Measurements from ENCODE around the gene HAGH.
"Not testable (repeated sequence)": the region's sequence is repeated elsewhere in the genome, so short reads cannot be mapped to it uniquely, and the experiment has no call there.

HAGH gene

DNA sequence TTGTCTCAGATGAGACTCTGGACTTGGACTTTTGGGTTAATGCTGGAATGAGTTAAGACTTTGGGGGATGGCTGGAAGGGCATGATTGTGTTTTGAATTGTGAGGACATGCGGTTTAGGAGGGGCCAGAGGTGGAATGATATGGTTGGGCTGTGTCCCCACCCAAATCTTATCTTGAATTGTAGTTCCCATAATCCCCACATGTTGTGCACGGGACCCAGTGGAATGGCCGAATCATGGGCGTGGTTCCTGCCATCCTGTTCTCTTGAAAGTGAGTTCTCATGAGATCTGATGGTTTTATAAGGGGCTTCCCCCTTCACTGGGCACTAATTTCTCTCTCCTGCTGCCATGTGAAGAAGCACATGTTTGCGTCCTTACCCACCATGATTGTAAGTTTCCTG is 27.4 kb downstream of the HAGH start:
- not testable (repeated sequence) for H3K36me3 Mint-ChIP-seq, H3K4me3 Mint-ChIP-seq, H3K27ac Mint-ChIP-seq, H3K9me3 Mint-ChIP-seq, H3K4me1 Mint-ChIP-seq, H3K27me3 Mint-ChIP-seq

DNA sequence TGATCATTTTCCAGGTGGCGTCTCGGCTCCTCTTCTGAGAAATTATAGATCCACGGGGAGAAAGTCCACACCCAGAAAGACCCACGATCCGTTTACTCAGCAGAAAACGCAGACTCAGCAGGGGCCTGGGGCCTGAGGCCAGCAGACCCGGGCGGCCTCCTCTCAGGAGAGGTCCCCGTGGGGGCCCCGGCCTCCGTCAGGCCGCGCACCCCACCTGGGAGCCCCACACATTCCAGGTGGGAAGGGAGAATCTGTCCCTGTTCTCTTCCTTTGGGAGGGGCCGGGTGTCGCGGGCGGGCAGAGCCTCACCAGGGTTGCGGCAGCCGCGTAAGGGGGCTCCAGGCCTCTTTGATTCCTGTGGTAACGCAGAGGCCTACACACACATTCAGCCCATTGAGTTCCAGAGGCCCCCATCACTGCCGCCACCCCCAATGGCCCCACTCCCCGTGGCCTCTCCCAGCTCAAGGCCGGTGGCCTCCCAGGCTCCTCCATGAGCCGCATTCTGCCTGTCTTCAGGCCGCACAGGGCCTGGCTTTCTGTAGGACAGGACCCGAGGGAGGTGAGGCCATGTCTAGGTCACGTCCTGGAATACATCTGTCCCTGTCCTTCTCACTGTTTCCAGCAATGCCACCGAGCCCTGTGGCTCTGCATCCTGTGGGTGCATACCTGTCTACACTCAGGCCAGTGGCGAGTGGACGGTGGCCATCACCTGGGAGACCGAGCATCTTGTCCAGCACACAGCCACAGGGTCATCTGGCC is 31.5 kb downstream of the HAGH start:
- Mint-ChIP-seq H3K27me3 (no peaks in the 10 kb centered on the region), H3K4me3 (no peak overlapping the region), H3K36me3 (no peaks in the 10 kb centered on the region), H3K27ac (no peak overlapping the region), H3K4me1 (no peaks in the 10 kb centered on the region), H3K9me3 (no peaks in the 10 kb centered on the region)

DNA sequence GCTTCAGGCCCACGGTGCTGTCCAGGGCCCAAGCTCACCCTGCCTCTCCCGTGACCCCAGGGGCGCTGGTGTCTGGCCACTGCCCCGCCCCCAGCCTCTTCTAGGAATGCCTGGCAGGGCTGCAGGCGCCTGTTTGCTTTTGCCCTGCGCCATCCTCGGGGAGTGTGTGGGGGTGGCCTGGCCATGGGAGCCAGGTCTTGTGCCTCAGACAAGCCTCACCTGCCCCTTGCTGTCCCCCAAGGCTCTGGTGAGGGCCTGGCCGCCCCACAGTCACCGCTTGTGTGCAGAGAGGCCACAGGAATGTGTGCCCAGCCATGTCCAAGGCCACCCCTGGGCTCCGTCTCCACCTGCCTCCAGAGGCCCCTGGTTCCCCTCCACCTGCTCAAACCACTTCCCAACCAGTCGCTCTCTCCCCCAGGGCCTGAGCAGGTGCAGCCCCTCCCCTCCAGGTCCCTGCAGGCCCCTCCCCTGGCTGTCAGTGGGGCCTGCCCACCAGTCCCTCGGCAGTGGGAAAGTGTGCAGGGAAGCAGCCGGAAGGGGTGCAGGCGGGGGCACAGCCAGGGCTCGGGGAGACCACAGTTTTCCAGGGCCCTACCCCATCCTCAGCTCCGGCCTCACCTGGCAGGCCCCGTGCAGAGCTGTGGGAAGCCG is 32.3 kb downstream of the HAGH start:
- H3K36me3 Mint-ChIP-seq, result no peaks in the 10 kb centered on the region
- no peaks in the 10 kb centered on the region for H3K27me3 Mint-ChIP-seq
- H3K9me3 Mint-ChIP-seq, result no peaks in the 10 kb centered on the region
- no peaks in the 10 kb centered on the region for H3K4me1 Mint-ChIP-seq
- no peak overlapping the region for H3K4me3 Mint-ChIP-seq
- H3K27ac Mint-ChIP-seq, result no peak overlapping the region

DNA sequence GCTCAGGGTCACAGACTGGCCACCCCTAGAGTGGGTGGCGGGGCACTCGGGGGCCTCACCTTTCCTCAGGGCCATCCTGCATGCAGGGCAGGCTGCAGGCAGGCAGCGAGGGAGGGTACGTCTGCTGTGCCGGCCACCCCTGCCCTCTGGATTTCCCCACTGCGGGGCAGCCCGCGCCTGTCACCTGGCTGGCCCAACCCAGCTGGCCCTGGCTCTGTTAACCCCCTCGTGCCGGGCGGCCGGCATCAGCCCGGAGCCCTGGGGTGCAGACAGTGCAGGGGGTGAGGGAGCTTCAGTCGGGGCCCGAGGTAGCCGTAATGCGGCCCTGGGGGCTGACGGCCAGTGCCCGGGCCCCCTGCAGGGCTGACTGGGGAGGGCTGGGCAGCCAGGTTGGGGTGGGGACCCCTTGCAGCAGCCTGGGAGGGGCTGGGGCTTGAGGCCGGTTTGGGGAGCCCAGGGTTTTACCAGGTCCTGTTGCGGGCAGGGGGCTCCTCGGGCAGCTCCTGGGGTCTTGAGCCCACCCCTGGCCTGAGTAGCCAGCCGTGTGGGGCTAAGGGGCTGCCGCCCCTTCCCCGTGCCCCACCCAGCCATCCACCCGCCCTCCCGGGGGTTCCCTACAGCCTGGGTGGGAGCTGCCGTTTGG is 32.9 kb downstream of the HAGH start, which contains the start of gene IGFALS:
TSS of gene IGFALS (minus strand) at position 128 of the 643 bp plus-strand sequence. CDS start at position 75, 53 bp downstream.
- Mint-ChIP-seq H3K27ac (no peak within 1 kb of the TSS), H3K27me3 (no peaks in the 10 kb centered on the region), H3K9me3 (no peaks in the 10 kb centered on the region), H3K4me3 (no peak within 1 kb of the TSS), H3K36me3 (no peaks in the 10 kb centered on the region), H3K4me1 (no peaks in the 10 kb centered on the region)

DNA sequence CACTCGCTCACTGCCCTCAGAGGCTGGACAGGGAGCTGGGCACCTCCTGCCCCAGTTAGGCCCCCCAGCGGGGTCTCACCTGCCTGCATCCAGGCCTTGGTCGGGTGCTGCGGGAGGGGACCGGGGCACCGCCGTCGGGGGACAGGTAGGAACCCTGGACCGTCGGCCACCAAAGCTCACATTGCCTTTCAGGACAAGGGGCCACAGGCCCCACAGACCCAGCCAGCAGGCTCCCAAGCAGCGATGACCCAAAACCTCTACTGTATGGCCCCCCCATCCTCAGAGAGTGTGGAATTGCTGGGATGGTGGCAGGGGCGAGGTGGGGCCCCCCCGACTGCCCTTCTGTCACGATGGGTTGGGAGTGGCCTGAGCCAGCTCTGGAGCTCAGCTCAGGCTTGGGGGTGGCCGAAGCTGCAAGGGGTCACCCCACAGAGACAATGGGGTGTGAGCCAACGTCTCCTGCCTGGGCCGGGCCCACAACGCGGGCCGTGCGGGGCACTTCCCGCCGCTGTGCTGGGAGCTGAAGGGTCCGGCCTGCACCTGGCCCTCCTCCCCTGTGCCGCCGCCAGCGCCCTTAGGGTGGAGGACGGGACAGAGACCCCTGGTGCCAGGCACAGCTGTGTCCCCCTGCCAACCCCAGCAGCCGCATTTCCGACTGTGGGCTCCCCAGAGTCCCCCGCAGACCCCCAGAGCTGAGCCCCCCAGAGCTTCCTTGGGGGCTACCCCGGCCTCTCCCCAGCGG is 33.6 kb downstream of the HAGH start:
- no peaks in the 10 kb centered on the region for H3K27me3 Mint-ChIP-seq
- no peak overlapping the region for H3K27ac Mint-ChIP-seq
- H3K4me3 Mint-ChIP-seq, result no peak overlapping the region
- H3K4me1 Mint-ChIP-seq, result no peaks in the 10 kb centered on the region
- H3K36me3 Mint-ChIP-seq, result no peaks in the 10 kb centered on the region
- no peaks in the 10 kb centered on the region for H3K9me3 Mint-ChIP-seq

DNA sequence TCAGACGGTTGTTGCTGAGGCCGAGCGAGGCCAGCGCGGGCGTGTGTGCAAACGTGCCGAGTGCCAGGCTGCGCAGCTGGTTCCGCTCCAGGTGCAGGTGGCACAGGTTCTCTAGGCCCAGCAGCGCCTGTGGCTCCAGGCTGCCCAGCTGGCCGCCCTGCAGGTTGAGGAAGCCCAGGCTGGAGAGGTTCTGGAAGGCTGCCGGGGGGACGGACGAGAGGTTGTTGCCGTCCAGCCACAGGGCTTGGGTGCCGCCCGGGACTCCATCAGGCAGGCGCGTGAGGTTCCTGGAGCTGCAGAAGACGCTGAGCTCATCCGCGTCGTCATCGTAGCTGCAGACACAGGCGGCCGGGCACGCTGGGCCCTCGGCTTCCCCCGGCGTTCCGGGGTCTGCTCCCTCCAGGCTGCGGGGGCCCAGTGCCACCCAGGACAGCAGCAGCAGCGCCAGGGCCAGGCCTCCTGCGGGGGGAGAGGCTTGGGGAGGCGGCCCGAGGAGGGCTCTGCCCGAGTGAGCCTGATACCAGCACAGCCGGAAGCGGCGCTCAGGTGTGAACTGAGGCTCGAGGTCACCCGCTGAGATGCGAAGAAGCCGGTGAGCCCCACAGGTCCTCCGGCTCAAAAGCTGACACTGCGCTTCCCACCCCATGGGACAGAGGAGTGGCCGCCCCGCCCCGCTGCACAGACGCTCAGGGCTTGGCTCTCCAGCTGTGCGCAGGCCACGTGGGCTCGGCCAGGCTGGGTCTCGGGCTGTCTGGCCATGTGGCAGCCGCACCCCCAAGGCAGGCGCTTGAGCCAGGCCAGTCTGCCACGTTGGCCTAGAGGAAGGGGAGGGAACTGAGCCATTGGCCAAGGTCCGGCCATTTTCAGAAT is 34.4 kb downstream of the HAGH start:
- H3K4me3 Mint-ChIP-seq, result no peak overlapping the region

DNA sequence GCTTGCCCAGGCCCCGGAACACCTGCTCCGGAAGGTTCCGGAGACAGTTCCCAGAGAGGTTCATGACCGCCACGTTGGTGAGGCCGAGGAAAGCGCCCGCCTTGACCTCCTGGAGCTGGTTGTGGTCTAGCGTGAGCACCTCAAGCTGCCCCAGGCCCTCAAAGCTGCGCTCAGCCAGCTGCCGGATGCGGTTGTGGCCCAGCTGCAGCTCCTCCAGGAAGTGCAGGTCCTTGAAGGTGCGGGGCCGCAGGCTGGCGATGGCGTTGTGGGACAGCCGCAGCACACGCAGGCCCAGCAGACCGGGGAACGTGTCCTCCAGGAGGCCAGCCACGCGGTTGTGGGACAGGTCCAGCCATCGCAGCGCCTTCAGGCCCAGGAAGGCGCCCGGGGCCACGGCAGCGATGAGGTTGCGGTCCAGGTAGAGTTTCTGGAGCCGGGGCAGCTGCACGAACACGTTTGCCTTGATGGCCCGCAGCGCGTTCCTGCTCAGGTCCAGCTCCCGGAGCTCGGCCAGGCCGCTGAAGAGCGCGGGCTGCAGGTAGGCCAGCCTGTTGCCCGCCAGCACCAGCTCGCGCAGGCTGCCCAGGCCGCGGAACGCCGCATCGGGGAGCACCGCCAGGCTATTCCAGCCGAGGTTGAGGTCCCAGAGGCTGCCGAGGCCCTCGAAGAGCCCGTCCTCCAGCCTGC is 35.2 kb downstream of the HAGH start:
- Mint-ChIP-seq H3K4me1 (no peaks in the 10 kb centered on the region), H3K27me3 (no peaks in the 10 kb centered on the region), H3K27ac (no peak overlapping the region), H3K9me3 (no peaks in the 10 kb centered on the region), H3K36me3 (no peaks in the 10 kb centered on the region), H3K4me3 (no peak overlapping the region)

More for the DNA sequence above, 34.4 kb downstream of the HAGH start:
- no peaks in the 10 kb centered on the region for H3K27me3 Mint-ChIP-seq
- H3K4me1 Mint-ChIP-seq, result no peaks in the 10 kb centered on the region
- no peaks in the 10 kb centered on the region for H3K36me3 Mint-ChIP-seq
- H3K9me3 Mint-ChIP-seq, result no peaks in the 10 kb centered on the region
- no peak overlapping the region for H3K27ac Mint-ChIP-seq

DNA sequence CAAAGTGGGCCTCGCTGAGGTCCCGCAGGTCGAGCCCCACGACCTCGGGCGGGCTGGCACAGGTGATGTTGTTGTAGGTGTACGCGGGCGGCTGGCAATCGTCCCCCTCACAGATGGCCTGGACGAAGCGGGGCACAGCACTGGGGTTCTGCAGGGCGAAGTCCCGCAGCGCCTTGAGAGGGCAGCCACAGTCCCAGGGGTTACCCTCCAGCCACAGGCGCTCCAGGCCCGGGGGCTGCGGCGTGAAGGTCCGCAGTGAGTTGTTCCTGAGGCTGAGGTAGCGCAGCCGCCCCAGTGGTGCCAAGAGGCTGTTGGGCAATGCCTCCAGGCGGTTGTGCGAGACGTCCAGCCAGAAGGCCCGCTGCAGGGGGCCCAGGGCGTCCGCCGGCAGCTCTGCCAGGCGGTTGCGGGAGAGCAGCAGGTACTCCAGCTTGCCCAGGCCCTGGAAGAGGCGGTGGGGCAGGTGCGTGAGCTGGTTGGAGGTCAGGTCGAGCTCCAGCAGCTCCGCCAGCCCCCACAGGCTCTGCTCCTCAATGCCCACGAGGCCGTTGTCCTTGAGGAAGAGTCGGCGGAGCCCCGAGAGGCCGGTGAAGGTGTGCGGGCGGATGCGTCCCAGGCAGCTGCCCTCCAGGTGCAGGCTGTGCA is 35.9 kb downstream of the HAGH start:
- Mint-ChIP-seq H3K27ac (no peak overlapping the region), H3K36me3 (no peaks in the 10 kb centered on the region), H3K4me1 (peaks cover 3% of the 10 kb centered on the region), H3K4me3 (no peak overlapping the region), H3K9me3 (no peaks in the 10 kb centered on the region), H3K27me3 (no peaks in the 10 kb centered on the region)

DNA sequence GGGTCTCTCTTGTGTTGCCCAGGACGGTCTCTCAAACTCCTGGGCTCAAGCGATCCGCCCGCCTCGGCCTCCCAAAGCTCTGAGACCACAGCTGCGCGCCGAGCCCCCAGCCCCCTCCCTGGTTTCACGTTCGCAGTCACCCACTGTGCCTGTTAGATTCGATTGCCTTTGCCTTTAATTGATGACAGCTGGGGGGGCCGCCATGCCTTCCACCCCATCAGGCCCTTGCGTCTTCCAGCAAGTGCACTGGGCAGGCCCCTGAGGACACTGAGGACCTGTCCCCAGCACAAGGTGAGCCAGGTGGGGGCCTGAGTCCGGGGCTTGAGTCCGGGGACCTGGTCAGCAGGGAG is 36.4 kb downstream of the HAGH start:
- Mint-ChIP-seq H3K4me3 (no peak overlapping the region), H3K4me1 (peaks cover 8% of the 10 kb centered on the region), H3K27me3 (no peaks in the 10 kb centered on the region), H3K9me3 (no peaks in the 10 kb centered on the region), H3K27ac (no peak overlapping the region), H3K36me3 (no peaks in the 10 kb centered on the region)

DNA sequence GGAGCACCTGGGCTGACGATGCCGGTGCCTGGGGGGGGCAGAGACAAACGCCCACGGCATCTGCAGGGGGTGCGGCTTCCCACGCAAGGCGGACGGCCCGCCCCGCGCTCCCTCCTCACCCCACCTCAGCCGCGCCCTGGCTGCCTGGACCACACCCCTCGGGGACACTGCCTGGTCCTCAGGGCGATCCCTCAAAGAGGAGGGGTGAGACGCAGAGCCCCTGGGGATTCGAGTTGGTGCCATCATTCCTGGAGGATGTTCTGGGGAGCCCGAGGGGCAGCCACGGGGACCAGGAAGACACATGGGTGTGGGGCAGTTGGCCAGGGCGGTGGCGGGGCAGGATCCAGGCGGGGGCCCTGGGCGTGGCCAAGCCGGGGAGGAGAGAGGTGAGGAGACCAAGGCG is 37.0 kb downstream of the HAGH start:
- no peaks in the 10 kb centered on the region for H3K27me3 Mint-ChIP-seq
- no peak overlapping the region for H3K4me3 Mint-ChIP-seq
- peaks cover 1% of the 10 kb centered on the region for H3K36me3 Mint-ChIP-seq
- no peak overlapping the region for H3K27ac Mint-ChIP-seq
- no peaks in the 10 kb centered on the region for H3K9me3 Mint-ChIP-seq
- H3K4me1 Mint-ChIP-seq, result peaks cover 12% of the 10 kb centered on the region

DNA sequence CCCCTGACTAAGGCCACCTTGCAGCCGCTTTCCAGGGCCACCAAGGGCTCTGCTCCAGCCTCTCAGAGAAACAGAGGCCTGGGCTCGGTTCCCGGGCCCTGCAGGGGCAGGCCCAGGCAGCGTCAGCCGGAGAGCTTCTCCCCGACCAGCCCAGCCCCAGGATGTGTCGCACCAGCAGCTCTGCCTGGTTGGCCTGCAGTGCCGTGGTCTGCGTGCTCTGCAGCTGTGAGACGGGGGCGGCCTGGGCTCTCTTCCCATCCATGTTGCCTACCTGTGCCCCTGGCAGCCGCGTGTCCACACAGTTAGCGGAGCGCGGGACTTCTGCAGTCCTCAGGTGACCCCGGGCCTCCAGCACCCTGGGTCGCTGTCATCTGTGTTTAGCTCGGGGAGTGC is 37.9 kb downstream of the HAGH start:
- Mint-ChIP-seq H3K27me3 (no peaks in the 10 kb centered on the region), H3K4me1 (peaks cover 12% of the 10 kb centered on the region), H3K9me3 (no peaks in the 10 kb centered on the region), H3K27ac (no peak overlapping the region), H3K4me3 (no peak overlapping the region), H3K36me3 (peaks cover 1% of the 10 kb centered on the region)

DNA sequence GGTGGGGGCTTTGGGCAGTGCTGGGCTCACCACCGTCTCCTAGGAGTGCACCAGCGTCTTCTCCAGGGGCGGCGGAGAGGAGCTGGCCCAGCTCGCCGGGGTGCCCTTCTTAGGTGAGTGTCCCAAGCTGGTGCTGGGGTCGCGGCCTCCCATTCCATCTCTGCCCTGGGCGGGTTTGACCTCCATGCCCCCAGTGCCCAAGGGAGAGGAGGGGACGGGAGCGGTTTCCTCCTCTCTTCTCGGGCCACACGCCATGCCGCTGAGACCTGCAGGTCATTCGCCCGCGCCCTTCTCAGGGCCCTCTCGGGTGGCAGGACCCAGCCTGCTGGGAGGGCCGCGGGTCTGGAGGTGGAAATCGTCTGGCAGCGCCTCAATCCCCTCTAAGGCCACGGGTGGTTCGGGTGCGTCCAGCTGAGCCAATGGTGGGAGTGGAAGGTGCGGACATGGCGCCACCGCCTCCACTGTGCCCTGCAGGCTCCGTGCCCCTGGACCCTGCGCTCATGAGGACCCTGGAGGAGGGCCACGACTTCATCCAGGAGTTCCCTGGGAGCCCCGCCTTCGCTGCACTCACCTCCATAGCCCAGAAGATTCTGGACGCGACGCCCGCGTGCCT is 38.4 kb downstream of the HAGH start:
- Mint-ChIP-seq H3K27ac (no peak overlapping the region), H3K9me3 (no peaks in the 10 kb centered on the region), H3K36me3 (peaks cover 3% of the 10 kb centered on the region), H3K4me1 (peaks cover 15% of the 10 kb centered on the region), H3K4me3 (no peak overlapping the region), H3K27me3 (no peaks in the 10 kb centered on the region)

DNA sequence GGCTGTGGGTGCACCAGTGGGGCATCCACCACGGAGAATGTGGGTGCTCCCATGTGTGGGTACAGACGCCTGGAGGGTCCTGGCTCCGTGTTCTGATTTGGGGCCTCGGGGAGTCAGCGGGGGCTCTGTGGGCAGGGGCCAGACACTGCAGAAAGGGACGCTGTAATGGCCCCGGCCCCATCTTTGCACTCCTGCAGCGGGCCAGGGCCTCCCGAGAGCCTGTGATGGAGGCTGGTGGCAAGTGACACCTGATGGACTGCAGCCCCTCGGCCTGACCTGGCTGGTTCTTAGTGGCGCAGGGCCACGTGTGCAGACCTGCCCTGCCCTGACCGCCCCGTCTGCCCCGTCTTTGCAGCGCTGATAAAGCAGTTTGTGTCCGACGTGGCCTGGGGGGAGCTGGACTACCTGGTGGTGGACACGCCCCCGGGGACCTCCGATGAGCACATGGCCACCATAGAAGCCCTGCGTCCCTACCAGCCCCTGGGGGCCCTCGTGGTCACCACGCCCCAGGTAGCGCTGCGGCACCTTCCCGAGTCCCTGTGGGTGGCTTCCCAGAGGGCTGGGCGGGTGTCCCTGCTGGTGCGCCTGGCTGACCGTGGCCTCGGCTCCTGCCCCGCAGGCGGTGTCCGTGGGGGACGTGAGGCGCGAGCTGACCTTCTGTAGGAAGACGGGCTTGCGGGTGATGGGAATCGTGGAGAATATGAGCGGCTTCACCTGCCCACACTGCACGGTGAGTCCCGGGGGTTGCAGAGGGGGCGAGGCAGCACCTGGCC is 39.1 kb downstream of the HAGH start:
- Mint-ChIP-seq H3K9me3 (no peaks in the 10 kb centered on the region), H3K4me3 (no peak overlapping the region), H3K4me1 (peaks cover 16% of the 10 kb centered on the region), H3K27me3 (no peaks in the 10 kb centered on the region), H3K36me3 (peaks cover 3% of the 10 kb centered on the region), H3K27ac (no peak overlapping the region)
